ENCODE measurements around the gene MRPS5.

The MRPS5 gene

GRCh38 chr2:95087379-95087778 lies 34.2 kb downstream of the MRPS5 start:
- no peak for DNase-seq (ENCODE audit: low spot score)

- no peak for DNase-seq (ENCODE audit: low spot score)
Measured at GRCh38 chr2:95086017-95086416, 35.6 kb downstream of the MRPS5 start.

GRCh38 chr2:95082477-95082876 lies 39.1 kb downstream of the MRPS5 start:
- DNase-seq (ENCODE audit: low spot score), result no peak

GRCh38 chr2:95079199-95079683 lies 42.4 kb downstream of the MRPS5 start:
- no peak for DNase-seq (ENCODE audit: low spot score)

GRCh38 chr2:95077861-95078603 lies 43.6 kb downstream of the MRPS5 start:
- no peak for DNase-seq (ENCODE audit: low spot score)

GRCh38 chr2:95077530-95077825 lies 44.1 kb downstream of the MRPS5 start:
- no peak for DNase-seq (ENCODE audit: low spot score)

GRCh38 chr2:95076705-95077529 lies 44.7 kb downstream of the MRPS5 start:
- DNase-seq (ENCODE audit: low spot score), result peak; percentile 90

GRCh38 chr2:95075440-95076132 lies 46.0 kb downstream of the MRPS5 start:
- DNase-seq (ENCODE audit: low spot score), result no peak

- DNase-seq (ENCODE audit: low spot score), result no peak
Measured at GRCh38 chr2:95074663-95075439, 46.8 kb downstream of the MRPS5 start.

GRCh38 chr2:95073856-95074662 lies 47.5 kb downstream of the MRPS5 start:
- DNase-seq (ENCODE audit: low spot score), result no peak

- DNase-seq (ENCODE audit: low spot score), result no peak
Measured at GRCh38 chr2:95072424-95072823, 49.2 kb downstream of the MRPS5 start.

- no peak for DNase-seq (ENCODE audit: low spot score)
Measured at GRCh38 chr2:95071856-95072255, 49.8 kb downstream of the MRPS5 start.

GRCh38 chr2:95069465-95069864 lies 52.1 kb downstream of the MRPS5 start:
- no peak for DNase-seq (ENCODE audit: low spot score)

- no peak for DNase-seq (ENCODE audit: low spot score)
Measured at GRCh38 chr2:95068256-95068655, 53.4 kb downstream of the MRPS5 start.

- DNase-seq (ENCODE audit: low spot score), result no peak
Measured at GRCh38 chr2:95063086-95063958, 58.3 kb downstream of the MRPS5 start.

- no peak for DNase-seq (ENCODE audit: low spot score)
Measured at GRCh38 chr2:95062242-95063085, 59.1 kb downstream of the MRPS5 start.

- no peak for DNase-seq (ENCODE audit: low spot score)
Measured at GRCh38 chr2:95061601-95062183, 59.9 kb downstream of the MRPS5 start.

- DNase-seq (ENCODE audit: low spot score), result no peak
Measured at GRCh38 chr2:95061119-95061512, 60.5 kb downstream of the MRPS5 start.
